Calu3 (cell line): ENCODE results near the gene SEMA5A. TPM values are rescaled to one million over a fixed set of nuclear protein-coding genes. Genes with fewer than 3 reads are reported as not detected.

Experiments
- BruUV-seq: library from RNA; stranded (reverse); fragments of 400-500 nt; replicated peaks from 2 replicates; lab custom pipeline; 2021; lab: Mats Ljungman, UMichigan
- CTCF ChIA-PET: fragments of 300-600 bp; sonication (Branson Sonifier 250); formaldehyde crosslinking; loops from one replicate; lab custom pipeline; 2022; ENCODE audit warnings: antibody characterized with exemption; lab: Charles Lee
- DNase-seq: peaks from one replicate; pipeline ENCODE4 v3.0.0; 2022
- H3K27ac Mint-ChIP-seq: one replicate; pipeline ENCODE4 v1.8.0; 2022; ENCODE audit warnings: mixed read lengths; ENCODE audit not compliant: unreplicated experiment
- H3K27me3 Mint-ChIP-seq: one replicate; pipeline ENCODE4 v1.8.0; 2022; ENCODE audit warnings: mixed read lengths; ENCODE audit not compliant: unreplicated experiment
- H3K36me3 Mint-ChIP-seq: one replicate; pipeline ENCODE4 v1.8.0; 2022; ENCODE audit warnings: mild to moderate bottlenecking, moderate library complexity, mixed read lengths; ENCODE audit not compliant: insufficient read depth, unreplicated experiment
- H3K4me1 Mint-ChIP-seq: one replicate; pipeline ENCODE4 v1.8.0; 2022; ENCODE audit warnings: mild to moderate bottlenecking, low read depth, mixed read lengths; ENCODE audit not compliant: unreplicated experiment
- H3K4me3 Mint-ChIP-seq: one replicate; pipeline ENCODE4 v1.8.0; 2022; ENCODE audit warnings: mild to moderate bottlenecking, low read depth, moderate library complexity, mixed read lengths; ENCODE audit not compliant: unreplicated experiment
- H3K9me3 Mint-ChIP-seq: one replicate; pipeline ENCODE4 v1.8.0; 2022; ENCODE audit warnings: low read depth, mixed read lengths; ENCODE audit not compliant: unreplicated experiment
- intact Hi-C: fragments of 100-400 bp; cut with micrococcal nuclease; formaldehyde crosslinking; loops from one replicate; pipeline ENCODE4 v1.10.0; 2022; ENCODE audit not compliant: unreplicated experiment
- total RNA-seq: library from RNA; stranded (reverse); gene quantifications from 2 replicates; pipeline ENCODE4 v1.2.3, GENCODE V29; 2022
- TF ChIP-seq, protein P1 (sequence below): fragments of 200-600 bp; IDR thresholded peaks from one replicate; pipeline ENCODE4 v1.8.0; 2022; ENCODE audit warnings: antibody characterized with exemption; ENCODE audit not compliant: unreplicated experiment

Gene SEMA5A
- total RNA-seq, 1 experiment from 2014 or later = 0.52 TPM

DNA sequence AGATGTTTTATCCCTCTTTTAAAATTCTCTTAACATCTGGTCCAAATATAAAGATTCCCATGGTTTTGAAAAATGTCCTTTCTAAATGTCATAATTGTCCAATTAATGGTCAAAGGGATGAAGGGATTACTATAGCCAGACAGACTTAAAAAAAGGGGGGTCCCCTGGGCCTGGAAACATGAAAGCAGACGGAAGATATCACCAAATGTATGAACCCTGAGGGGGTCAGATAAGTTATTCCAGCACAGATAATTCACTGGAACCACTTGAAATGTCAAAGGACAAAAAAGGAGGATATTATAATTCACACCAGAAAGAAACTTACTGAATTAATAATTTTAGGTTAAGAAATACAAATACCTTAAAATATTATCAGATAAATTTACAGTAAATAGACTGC lies 155.8 kb downstream of the SEMA5A start:
- Mint-ChIP-seq H3K27me3 (no peaks in the 10 kb centered on the region), H3K4me1 (no peaks in the 10 kb centered on the region), H3K36me3 (no peaks in the 10 kb centered on the region), H3K4me3 (no peak overlapping the region), H3K9me3 (peaks cover 13% of the 10 kb centered on the region), H3K27ac (no peak overlapping the region)
- no TSS peak for BruUV-seq
- intact Hi-C loops = no loop called here
- CTCF ChIA-PET = no interaction called here
- no peak for DNase-seq
- TF ChIP-seq, protein P1, sequence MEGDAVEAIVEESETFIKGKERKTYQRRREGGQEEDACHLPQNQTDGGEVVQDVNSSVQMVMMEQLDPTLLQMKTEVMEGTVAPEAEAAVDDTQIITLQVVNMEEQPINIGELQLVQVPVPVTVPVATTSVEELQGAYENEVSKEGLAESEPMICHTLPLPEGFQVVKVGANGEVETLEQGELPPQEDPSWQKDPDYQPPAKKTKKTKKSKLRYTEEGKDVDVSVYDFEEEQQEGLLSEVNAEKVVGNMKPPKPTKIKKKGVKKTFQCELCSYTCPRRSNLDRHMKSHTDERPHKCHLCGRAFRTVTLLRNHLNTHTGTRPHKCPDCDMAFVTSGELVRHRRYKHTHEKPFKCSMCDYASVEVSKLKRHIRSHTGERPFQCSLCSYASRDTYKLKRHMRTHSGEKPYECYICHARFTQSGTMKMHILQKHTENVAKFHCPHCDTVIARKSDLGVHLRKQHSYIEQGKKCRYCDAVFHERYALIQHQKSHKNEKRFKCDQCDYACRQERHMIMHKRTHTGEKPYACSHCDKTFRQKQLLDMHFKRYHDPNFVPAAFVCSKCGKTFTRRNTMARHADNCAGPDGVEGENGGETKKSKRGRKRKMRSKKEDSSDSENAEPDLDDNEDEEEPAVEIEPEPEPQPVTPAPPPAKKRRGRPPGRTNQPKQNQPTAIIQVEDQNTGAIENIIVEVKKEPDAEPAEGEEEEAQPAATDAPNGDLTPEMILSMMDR = no peak

DNA sequence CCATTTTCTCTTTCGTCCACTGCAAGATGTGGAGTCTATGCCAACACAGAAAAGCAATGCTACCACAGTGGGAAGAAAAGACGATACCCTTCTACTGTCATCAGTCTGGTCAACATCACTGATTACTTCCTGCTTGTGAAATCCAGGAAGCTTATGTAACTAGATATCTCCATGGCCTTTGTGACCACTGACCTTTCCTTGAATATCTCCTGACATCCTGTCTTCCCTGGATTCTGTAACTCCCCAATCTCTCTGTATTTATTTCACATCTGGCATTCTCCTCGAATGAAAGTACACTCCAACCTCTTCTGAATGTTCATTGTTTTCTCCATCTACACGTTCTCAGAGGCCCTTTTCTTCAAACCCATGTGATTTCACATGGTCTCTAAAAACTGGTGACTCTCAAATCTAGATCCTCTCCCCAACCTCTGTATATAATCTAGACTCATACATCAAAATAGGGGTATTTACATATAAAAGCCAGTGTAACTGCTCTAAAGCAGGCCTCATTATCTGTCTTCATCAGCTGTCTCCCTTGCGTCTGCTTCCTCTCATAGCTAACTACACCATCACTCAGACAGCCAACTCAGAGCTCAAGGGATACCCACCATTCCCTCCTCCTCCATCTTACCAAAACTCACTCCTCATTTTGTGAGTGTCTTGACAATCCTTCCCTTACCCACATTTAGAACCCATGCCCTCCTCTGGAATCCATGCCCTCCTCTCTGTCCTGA lies 156.8 kb downstream of the SEMA5A start:
- Mint-ChIP-seq H3K9me3 (peaks cover 13% of the 10 kb centered on the region), H3K36me3 (no peaks in the 10 kb centered on the region), H3K27ac (no peak overlapping the region), H3K4me1 (no peaks in the 10 kb centered on the region), H3K4me3 (no peak overlapping the region), H3K27me3 (no peaks in the 10 kb centered on the region)
- TF ChIP-seq, protein P1 = no peak
- intact Hi-C loops = no loop called here
- BruUV-seq = no TSS peak
- CTCF ChIA-PET = no interaction called here
- no peak for DNase-seq

DNA sequence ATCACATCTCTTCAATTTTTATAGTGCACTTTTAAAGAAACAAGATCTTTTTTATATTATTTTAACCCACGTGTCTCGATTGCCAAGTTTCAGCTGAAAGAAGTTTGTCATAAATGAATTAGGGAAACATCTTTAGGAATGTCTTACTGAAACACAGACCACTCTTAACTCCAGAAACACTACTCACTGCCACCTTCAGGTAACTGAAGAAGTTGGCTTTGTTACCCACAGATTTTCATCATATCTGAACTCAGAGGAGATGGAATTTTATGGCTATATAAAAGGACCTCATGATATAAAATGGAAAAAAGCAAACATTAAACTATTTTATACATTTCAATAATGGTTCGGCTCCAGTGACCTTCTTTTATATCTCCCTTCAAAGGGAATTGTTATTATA lies 158.0 kb downstream of the SEMA5A start:
- no peak overlapping the region for H3K4me3 Mint-ChIP-seq
- TF ChIP-seq, protein P1 = no peak
- H3K9me3 Mint-ChIP-seq = peaks cover 15% of the 10 kb centered on the region
- no peaks in the 10 kb centered on the region for H3K27me3 Mint-ChIP-seq
- no peak for DNase-seq
- no peaks in the 10 kb centered on the region for H3K4me1 Mint-ChIP-seq
- no peaks in the 10 kb centered on the region for H3K36me3 Mint-ChIP-seq
- no TSS peak for BruUV-seq
- intact Hi-C loops = no loop called here
- CTCF ChIA-PET = no interaction called here
- H3K27ac Mint-ChIP-seq = no peak overlapping the region

DNA sequence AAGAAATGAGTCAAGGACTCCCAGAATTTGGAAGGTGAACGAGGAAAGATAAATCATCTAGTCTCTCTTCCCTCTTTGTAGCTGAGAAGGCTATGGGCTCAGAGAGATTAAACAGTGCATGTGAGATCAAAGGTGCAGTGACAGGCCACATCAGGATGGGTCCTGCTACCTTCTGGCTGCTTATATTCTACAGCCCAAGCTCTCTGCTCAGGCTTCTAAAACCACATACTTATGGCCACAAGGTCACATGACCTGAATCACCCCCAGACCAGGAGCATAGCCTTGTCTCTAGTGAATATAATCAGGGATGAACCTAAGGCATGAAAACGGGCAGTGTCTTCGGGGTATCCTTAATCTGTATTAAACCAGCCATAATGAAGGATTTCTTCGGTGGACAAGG lies 158.9 kb downstream of the SEMA5A start:
- no peak for DNase-seq
- no peak overlapping the region for H3K4me3 Mint-ChIP-seq
- no peaks in the 10 kb centered on the region for H3K4me1 Mint-ChIP-seq
- TF ChIP-seq, protein P1 = no peak
- H3K9me3 Mint-ChIP-seq = peaks cover 19% of the 10 kb centered on the region
- no peak overlapping the region for H3K27ac Mint-ChIP-seq
- BruUV-seq = no TSS peak
- no peaks in the 10 kb centered on the region for H3K27me3 Mint-ChIP-seq
- CTCF ChIA-PET = no interaction called here
- H3K36me3 Mint-ChIP-seq = no peaks in the 10 kb centered on the region
- intact Hi-C loops = no loop called here
